AG09319 (cell line): Measurements from ENCODE around the gene CTXN1.

ENCODE experiments used
- DNase-seq: peaks from one replicate; pipeline ENCODE4 v3.0.0-alpha.2; 2010; ENCODE audit warnings: low read depth; ENCODE audit errors: extremely low read depth
- CTCF ChIP-seq: IDR thresholded peaks from 2 replicates; pipeline ENCODE4 v1.5.1; 2011; ENCODE audit warnings: low read depth, mild to moderate bottlenecking, inconsistent platforms, low read length, moderate library complexity

The CTXN1 gene

GRCh38 chr19:7908742-7909461 is 17.0 kb downstream of the CTXN1 start:
- no peak for TF ChIP-seq CTCF
- no peak for DNase-seq

DNA sequence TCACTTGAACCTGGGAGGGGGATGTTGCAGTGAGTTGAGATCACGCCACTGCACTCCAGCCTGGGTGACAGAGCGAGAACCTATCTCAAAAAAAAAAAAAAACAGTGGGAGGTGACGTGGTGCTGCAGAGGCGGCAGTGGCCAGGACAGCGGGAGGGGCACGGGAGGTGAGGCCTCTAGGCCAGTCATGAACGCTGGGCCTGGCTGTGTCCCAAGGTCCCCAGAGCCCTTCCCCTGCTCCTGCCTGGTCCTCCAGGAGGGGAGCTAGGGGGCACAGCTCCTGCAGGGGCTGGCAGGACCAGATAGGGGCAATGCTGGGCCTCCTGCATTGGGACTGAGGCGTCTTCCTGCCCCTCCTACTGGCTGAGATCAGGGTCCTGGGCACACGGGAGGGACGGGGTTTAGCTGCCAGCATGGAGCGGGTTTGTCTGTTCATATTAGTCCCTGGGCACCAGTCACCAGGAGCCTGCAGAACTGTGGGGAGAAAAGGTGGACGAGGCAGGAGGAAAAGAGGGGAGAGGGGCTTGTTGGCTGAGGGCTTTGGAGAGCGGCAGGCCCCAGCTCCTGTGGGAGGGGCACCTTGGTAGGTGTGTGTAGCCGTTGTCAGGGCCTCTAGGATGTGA is 17.7 kb downstream of the CTXN1 start:
- no peak for TF ChIP-seq CTCF

GRCh38 chr19:7907544-7907943 is 18.4 kb downstream of the CTXN1 start:
- DNase-seq, result no peak
- TF ChIP-seq CTCF, result no peak

More for the DNA sequence above, 17.7 kb downstream of the CTXN1 start:
- no peak for DNase-seq

DNA sequence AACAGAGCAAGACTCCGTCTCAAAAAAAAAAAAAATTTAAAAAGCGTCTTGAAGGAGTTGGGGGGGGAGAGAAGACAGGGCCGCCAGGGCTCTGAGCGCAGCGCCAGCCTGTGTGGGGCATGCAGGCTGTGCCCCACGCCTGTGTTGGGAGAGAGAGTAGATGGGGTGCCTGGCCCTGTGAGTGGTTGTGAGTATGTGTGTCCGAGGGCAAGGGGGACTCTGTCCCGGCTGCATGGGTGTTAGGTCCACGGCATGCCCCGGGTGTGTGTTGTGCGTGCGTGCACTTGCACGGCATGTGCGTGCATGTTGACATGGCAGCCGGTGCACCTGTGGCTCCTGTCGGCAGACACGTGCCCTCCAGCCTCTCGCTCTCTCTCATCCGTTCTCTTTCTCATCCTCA is 18.8 kb downstream of the CTXN1 start:
- DNase-seq, result no peak
- no peak for TF ChIP-seq CTCF

DNA sequence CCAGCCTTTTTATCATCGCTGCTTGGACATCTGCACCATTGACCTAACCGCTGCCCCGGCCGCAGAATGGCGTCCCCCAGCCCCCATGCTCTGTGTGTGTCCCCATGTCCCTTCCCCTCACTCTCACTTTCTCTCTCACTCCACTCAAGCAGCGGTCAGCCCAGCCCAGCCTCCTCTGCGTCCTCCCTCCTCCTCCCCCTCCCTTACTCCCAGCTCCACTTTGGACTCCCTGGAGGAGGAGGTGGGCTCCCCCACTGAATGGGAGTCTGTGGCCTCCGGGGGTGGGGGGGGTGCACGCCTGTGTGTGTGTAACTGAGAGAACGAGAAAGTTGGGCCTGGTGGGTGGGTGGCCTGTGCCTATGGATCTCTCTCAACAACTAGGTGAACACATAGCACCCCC is 20.1 kb downstream of the CTXN1 start:
- TF ChIP-seq CTCF, result no peak
- no peak for DNase-seq

- no peak for TF ChIP-seq CTCF
- DNase-seq, result no peak
Measured at GRCh38 chr19:7905268-7905667, 20.7 kb downstream of the CTXN1 start.
